Measurements from ENCODE around the gene PUDP.
"Not testable (repeated sequence)": the region's sequence is repeated elsewhere in the genome, so short reads cannot be mapped to it uniquely, and the experiment has no call there.

PUDP gene

DNA sequence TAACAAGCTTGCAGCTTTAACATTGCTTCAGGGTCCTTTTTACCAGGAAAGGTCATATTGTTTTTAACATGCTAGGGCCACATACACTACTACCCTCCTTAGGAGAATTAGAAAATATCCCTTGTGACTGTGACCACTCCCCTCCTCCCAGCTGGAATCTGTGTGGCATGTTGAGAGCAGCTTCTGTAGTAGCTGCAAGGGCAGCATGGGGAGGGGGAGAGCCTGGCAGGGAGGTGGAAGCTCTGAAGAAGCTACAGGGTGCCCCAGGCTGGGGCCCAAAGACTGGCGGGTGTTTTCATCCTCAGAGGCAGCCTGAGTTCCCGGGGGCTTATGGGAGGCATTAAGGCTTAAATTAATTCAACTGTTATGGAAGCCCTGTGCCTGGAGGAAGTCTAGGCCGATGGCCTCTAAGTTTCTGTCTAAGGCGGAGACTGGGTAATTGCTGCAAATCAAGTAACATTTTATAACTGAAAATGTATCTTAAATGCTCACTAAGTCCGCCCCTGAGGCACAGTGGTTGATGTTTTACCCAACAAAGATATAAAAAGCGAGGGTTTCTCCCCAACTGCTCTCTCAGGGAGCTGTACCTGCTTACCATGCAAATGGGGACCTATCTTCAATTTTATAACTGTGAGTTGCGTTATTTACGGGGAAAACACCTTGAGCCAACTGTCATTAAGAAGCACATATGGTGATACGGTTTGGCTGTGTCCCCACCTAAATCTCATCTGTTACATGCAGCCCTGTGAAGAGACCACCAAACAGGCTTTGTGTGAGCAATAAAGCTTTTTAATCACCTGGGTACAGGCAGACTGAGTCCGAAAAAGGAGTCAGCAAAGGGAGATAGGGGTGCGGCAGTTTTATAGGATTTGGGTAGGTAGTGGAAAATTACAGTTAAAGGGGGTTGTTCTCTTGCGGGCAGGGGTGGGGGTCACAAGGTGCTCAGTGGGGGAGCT lies 37.8 kb downstream of the PUDP start:
- Histone ChIP-seq H3K9ac (ENCODE audit: insufficient read length) (no peak overlapping the region), H3K4me3 (peak overlapping the region; percentile 19; the same call in 1 of the 2 replicates), H3K27ac (peak overlapping the region; percentile 72), H3K9me3 (ENCODE audit: low read depth, low read length) (no peaks in the 10 kb centered on the region), H3K36me3 (ENCODE audit: insufficient read depth, low read length) (peaks cover 5% of the 10 kb centered on the region; the same call in 1 of the 2 replicates)
- TF ChIP-seq POLR2AphosphoS5 (IDR thresholded peaks at IDR 0.05; ENCODE audit: borderline replicate concordance, low read depth, low read length): no peak
- no peak for TF ChIP-seq EZH2 (IDR thresholded peaks at IDR 0.05)
- no peak for TF ChIP-seq FOXP2 (optimal IDR thresholded peaks at IDR 0.05; ENCODE audit: control extremely low read depth, extremely low read length, insufficient read depth)
- no peak for DNase-seq (ENCODE audit: low read depth, low spot score)

DNA sequence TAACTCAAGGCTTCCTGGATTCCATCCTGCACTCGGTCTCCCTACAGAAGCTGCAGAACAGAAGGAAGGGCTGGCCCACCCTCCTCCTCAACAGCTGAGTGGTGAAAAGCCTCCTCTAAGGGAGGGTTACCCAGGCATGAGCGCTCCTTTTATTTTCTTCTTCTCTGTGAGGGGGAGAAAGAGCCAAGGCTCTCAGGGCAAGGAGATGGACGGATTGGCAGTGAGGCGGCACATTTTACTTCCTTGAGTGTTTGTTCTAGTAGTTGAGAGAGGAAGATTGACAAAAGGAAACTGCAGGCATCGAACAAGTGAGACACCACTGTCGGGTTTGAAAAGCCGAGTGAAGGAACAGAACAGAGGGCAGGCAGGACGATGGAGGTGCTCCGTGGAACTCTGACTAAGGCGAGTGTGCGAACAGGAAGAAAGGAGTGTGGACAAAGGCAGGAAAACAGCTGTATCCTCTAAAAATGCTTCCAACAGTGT lies 38.9 kb downstream of the PUDP start:
- Histone ChIP-seq H3K9me3 (ENCODE audit: low read depth, low read length) (no peaks in the 10 kb centered on the region), H3K4me3 (no peak overlapping the region), H3K36me3 (ENCODE audit: insufficient read depth, low read length) (peaks cover 15% of the 10 kb centered on the region), H3K9ac (ENCODE audit: insufficient read length) (no peak overlapping the region), H3K27ac (peak overlapping the region; percentile 38; the same call in 1 of the 2 replicates)
- no peak for DNase-seq (ENCODE audit: low read depth, low spot score)
- no peak for TF ChIP-seq EZH2 (IDR thresholded peaks at IDR 0.05)
- no peak for TF ChIP-seq POLR2AphosphoS5 (IDR thresholded peaks at IDR 0.05; ENCODE audit: borderline replicate concordance, low read depth, low read length)
- no peak for TF ChIP-seq FOXP2 (optimal IDR thresholded peaks at IDR 0.05; ENCODE audit: control extremely low read depth, extremely low read length, insufficient read depth)

DNA sequence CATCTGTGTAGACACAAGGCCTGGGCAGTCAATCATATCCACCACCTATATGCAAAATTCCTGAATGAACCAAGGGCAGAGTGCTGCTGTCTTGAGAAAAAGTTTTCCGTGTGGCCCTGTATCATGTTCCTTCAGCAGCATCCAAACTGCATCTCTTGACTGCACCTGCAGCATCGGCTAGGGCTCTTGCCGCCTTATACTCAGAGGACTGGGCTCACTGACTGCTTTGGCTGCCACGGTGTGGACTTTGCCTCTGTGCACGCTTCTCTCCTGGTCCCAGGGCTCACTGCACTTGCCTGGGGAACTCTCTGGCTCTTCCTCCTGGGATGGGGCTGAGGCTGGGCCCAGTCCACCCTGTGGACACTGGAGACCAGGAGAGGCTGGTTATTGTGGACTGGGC lies 39.9 kb downstream of the PUDP start:
- TF ChIP-seq EZH2 (IDR thresholded peaks at IDR 0.05) (no peak), FOXP2 (optimal IDR thresholded peaks at IDR 0.05; ENCODE audit: control extremely low read depth, extremely low read length, insufficient read depth) (no peak), POLR2AphosphoS5 (IDR thresholded peaks at IDR 0.05; ENCODE audit: borderline replicate concordance, low read depth, low read length) (no peak)

DNA sequence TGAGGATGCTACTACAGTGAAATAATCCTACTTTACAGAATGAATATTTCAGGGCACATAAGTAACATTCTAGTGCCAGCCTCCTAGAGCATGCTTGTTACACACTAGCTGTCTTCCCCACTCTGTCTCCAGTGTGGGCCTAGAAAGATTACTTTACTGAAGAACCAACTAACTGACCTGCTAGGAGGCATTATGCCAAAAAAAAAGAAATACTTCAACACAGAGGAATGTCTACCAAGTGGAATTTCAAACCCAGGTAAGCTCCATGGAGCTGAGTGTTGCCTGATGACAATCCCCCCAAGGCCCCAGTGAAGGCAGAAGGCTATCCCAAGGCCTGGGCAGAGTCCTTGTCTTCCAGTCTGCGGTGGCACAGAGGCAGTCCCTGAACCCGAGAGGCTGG lies 41.3 kb downstream of the PUDP start:
- Histone ChIP-seq H3K36me3 (ENCODE audit: insufficient read depth, low read length) (peaks cover 33% of the 10 kb centered on the region), H3K4me3 (no peak overlapping the region), H3K9ac (ENCODE audit: insufficient read length) (no peak overlapping the region), H3K27ac (no peak overlapping the region), H3K9me3 (ENCODE audit: low read depth, low read length) (peaks cover 4% of the 10 kb centered on the region; the same call in 1 of the 2 replicates)
- DNase-seq (ENCODE audit: low read depth, low spot score): no peak
- no peak for TF ChIP-seq POLR2AphosphoS5 (IDR thresholded peaks at IDR 0.05; ENCODE audit: borderline replicate concordance, low read depth, low read length)
- TF ChIP-seq FOXP2 (optimal IDR thresholded peaks at IDR 0.05; ENCODE audit: control extremely low read depth, extremely low read length, insufficient read depth): no peak
- TF ChIP-seq EZH2 (IDR thresholded peaks at IDR 0.05): no peak

More for the DNA sequence above, 39.9 kb downstream of the PUDP start:
- Histone ChIP-seq H3K4me3 (no peak overlapping the region), H3K9ac (ENCODE audit: insufficient read length) (no peak overlapping the region), H3K36me3 (ENCODE audit: insufficient read depth, low read length) (peaks cover 25% of the 10 kb centered on the region), H3K9me3 (ENCODE audit: low read depth, low read length) (peaks cover 4% of the 10 kb centered on the region; the same call in 1 of the 2 replicates), H3K27ac (no peak overlapping the region)
- DNase-seq (ENCODE audit: low read depth, low spot score): no peak

DNA sequence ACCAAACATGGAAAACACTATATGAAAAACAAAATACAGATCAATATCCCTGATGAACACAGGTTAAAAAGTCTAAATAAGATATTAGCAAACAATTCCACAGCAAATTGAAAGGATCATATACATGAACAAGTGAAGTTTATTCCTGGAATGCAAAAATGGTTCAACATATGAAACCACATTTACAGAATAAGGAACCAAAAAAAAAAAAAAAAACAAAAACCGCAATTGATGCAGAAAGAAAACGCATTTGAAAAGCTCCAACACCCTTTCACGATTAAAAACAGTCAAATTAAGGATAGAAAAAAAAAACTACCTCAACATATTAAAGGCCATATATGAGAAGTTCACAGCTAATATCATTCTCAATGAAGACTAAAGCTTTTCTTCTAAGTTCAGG lies 45.8 kb downstream of the PUDP start:
- Histone ChIP-seq H3K36me3 (ENCODE audit: insufficient read depth, low read length) (peaks cover 36% of the 10 kb centered on the region), H3K9ac (ENCODE audit: insufficient read length) (no peak overlapping the region)
- no peak for DNase-seq (ENCODE audit: low read depth, low spot score)

DNA sequence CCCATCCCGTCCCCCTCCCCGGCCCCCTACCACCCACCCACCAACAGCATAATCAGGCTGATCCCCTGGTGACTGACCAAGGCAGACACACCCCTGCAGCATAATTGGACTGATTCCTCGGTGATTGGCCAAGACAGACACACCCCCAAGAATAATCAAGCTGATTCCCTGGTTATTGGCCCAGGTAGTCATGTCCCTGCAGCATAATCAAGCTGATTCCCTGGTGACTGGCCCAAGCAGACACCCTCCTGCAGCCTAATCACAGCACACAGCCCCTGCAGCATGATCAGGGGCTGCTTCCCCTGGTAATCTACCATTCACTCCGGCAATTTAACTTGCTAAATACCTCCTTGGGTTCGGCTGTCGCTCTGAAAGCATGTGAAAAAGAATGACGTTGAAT lies 47.9 kb downstream of the PUDP start:
- Histone ChIP-seq H3K27ac (no peak overlapping the region), H3K36me3 (ENCODE audit: insufficient read depth, low read length) (peaks cover 35% of the 10 kb centered on the region), H3K9me3 (ENCODE audit: low read depth, low read length) (peaks cover 4% of the 10 kb centered on the region; the same call in 1 of the 2 replicates), H3K4me3 (no peak overlapping the region), H3K9ac (ENCODE audit: insufficient read length) (no peak overlapping the region)
- DNase-seq (ENCODE audit: low read depth, low spot score): no peak
- TF ChIP-seq EZH2 (IDR thresholded peaks at IDR 0.05) (no peak), POLR2AphosphoS5 (IDR thresholded peaks at IDR 0.05; ENCODE audit: borderline replicate concordance, low read depth, low read length) (no peak), FOXP2 (optimal IDR thresholded peaks at IDR 0.05; ENCODE audit: control extremely low read depth, extremely low read length, insufficient read depth) (no peak)

More for the DNA sequence above, 45.8 kb downstream of the PUDP start:
- Histone ChIP-seq H3K9me3 (ENCODE audit: low read depth, low read length) (peaks cover 4% of the 10 kb centered on the region; the same call in 1 of the 2 replicates), H3K4me3 (no peak overlapping the region), H3K27ac (no peak overlapping the region)
- TF ChIP-seq EZH2 (IDR thresholded peaks at IDR 0.05) (no peak), POLR2AphosphoS5 (IDR thresholded peaks at IDR 0.05; ENCODE audit: borderline replicate concordance, low read depth, low read length) (no peak), FOXP2 (optimal IDR thresholded peaks at IDR 0.05; ENCODE audit: control extremely low read depth, extremely low read length, insufficient read depth) (no peak)

DNA sequence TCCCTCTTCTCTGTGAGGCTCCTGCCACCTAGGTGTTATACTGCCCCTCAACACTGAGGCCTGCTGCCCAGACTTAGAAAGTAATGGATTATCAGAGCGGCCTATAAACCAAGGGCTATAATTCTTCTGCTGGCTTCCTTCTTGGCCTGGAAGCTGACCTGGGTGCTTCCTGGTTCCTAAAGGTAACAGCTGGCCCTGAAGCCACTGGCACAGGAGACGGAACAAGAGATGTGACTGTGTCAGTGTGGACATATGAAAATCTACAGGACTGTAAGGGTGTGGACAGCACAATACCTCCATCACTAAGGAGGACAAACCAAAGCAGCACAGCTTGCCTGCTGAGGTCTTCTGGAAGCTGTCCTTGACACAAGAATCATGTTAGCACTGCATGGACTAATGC lies 52.3 kb downstream of the PUDP start:
- not testable (repeated sequence) for H3K9ac ChIP-seq (ENCODE audit: insufficient read length); H3K36me3 ChIP-seq (ENCODE audit: insufficient read depth, low read length); H3K27ac ChIP-seq; H3K4me3 ChIP-seq; DNase-seq (ENCODE audit: low read depth, low spot score); H3K9me3 ChIP-seq (ENCODE audit: low read depth, low read length)

DNA sequence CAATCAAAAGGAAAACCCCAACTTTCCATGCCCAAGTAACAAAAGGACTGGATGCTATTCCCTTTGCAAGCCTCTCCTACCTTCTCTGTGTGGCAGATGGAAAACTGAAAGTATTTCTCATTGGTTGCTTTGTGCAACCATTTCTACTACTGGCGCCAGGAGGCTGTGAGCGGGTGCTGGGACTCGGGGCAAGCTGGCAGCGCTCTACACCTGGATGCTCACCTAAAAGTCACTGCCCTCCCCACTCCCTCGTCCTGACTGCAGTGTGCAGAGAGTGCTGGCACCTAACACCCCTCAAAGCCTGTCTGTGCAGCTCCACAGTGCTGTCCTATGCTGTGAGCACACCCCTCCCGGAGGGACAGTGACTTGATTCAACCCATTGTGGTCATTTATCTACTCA lies 54.6 kb downstream of the PUDP start:
- H3K4me3 ChIP-seq: no peak overlapping the region

More for the DNA sequence above, 54.6 kb downstream of the PUDP start:
- no peak overlapping the region for H3K9ac ChIP-seq (ENCODE audit: insufficient read length)
- no peaks in the 10 kb centered on the region for H3K9me3 ChIP-seq (ENCODE audit: low read depth, low read length)
- H3K27ac ChIP-seq: no peak overlapping the region
- no peak for DNase-seq (ENCODE audit: low read depth, low spot score)
- TF ChIP-seq POLR2AphosphoS5 (IDR thresholded peaks at IDR 0.05; ENCODE audit: borderline replicate concordance, low read depth, low read length) (no peak), EZH2 (IDR thresholded peaks at IDR 0.05) (no peak), FOXP2 (optimal IDR thresholded peaks at IDR 0.05; ENCODE audit: control extremely low read depth, extremely low read length, insufficient read depth) (no peak)
- peaks cover 8% of the 10 kb centered on the region; the same call in 1 of the 2 replicates for H3K36me3 ChIP-seq (ENCODE audit: insufficient read depth, low read length)

Measured in SK-N-MC (cell line).